ENCODE measurements around the gene NELFE.
A peak's percentile ranks its signal among the peaks of the same experiment; 100 is the strongest.

The NELFE gene

DNA sequence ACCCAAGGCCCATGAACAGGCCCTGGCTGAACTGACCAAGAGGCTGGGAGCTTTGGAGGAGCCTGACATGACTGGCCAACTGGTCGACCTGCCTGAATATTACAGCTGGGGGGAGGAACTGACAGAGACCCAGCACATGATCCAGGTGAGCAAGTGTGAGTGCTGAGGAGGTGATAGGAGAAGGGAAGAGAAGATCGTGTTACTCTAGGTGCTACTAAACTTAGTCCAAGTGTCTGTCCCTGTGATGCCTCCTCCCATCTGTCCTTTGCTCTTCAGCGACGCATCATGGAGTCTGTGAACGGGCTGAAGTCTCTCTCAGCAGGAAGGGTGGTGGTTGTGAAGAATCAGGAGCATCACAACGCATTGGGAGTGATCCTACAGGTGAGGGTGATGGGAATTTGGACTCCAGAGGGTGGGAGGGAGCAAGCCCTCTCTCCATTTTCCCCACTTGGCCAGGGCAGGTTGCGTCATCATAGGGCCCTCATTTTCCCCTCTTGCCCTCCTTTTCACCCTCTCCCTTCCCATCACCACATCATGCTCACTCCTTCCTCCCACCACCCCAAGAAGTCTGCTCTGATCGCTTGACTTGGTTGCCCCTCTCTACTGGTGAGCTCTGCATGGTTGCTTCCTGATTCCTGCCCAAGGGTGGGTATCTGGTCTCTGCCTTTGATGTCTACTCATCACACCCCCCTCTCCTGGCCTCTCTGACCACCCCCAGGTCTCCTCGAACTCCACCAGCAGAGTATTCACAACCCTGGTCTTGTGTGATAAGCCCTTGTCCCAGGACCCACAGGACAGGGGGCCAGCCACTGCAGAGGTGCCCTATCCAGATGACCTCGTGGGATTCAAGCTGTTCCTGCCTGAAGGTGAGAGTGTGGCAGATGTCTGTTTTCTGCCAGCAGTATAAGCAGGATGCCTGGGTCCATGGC, 8.5 kb upstream of the NELFE start:
- TF ChIP-seq, protein P1, sequence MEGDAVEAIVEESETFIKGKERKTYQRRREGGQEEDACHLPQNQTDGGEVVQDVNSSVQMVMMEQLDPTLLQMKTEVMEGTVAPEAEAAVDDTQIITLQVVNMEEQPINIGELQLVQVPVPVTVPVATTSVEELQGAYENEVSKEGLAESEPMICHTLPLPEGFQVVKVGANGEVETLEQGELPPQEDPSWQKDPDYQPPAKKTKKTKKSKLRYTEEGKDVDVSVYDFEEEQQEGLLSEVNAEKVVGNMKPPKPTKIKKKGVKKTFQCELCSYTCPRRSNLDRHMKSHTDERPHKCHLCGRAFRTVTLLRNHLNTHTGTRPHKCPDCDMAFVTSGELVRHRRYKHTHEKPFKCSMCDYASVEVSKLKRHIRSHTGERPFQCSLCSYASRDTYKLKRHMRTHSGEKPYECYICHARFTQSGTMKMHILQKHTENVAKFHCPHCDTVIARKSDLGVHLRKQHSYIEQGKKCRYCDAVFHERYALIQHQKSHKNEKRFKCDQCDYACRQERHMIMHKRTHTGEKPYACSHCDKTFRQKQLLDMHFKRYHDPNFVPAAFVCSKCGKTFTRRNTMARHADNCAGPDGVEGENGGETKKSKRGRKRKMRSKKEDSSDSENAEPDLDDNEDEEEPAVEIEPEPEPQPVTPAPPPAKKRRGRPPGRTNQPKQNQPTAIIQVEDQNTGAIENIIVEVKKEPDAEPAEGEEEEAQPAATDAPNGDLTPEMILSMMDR (IDR thresholded peaks at IDR 0.05; ENCODE audit: control insufficient read depth, extremely low read depth, insufficient read depth), result no peak
- H3K4me3 ChIP-seq (ENCODE audit: low read depth, low read length), result no peak overlapping the region
- no peak for DNase-seq (ENCODE audit: low read depth)

DNA sequence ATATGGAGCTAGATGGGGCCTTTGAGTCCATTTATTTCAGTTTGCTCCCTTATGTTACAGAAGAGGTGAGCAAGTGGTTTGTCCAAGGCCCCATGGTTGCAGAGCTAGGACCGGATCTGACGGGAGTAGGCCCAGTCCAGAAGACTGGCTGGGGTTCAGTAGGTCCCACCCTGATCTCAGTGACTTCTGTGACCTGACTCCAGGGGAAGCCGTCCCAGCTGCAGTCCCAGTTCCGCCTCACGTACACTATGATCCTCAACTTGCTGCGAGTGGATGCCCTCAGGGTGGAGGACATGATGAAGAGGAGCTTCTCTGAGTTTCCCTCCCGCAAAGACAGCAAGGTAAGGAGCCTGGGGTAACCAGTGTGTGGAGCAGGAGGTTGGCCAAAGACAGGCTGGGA, 7.7 kb upstream of the NELFE start:
- TF ChIP-seq, protein P1 (IDR thresholded peaks at IDR 0.05; ENCODE audit: control insufficient read depth, extremely low read depth, insufficient read depth), result no peak
- no peak for DNase-seq (ENCODE audit: low read depth)
- no peak overlapping the region for H3K4me3 ChIP-seq (ENCODE audit: low read depth, low read length)

DNA sequence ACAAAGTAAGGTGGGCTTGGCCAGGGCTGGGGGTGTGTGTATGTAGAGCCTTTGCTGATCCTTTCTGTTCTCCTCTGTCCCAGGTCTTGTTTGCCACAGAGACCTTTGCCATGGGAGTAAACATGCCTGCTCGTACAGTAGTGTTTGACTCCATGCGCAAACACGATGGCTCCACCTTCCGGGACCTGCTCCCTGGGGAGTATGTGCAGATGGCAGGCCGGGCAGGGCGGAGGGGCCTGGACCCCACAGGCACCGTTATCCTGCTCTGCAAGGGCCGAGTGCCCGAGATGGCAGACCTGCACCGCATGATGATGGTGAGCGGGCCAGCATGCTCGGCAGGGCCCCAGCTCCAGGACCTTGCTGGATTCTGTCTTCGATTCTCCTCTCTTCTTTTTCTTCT, 6.9 kb upstream of the NELFE start:
- no peak overlapping the region for H3K4me3 ChIP-seq (ENCODE audit: low read depth, low read length)
- TF ChIP-seq, protein P1 (IDR thresholded peaks at IDR 0.05; ENCODE audit: control insufficient read depth, extremely low read depth, insufficient read depth), result no peak
- DNase-seq (ENCODE audit: low read depth), result no peak

DNA sequence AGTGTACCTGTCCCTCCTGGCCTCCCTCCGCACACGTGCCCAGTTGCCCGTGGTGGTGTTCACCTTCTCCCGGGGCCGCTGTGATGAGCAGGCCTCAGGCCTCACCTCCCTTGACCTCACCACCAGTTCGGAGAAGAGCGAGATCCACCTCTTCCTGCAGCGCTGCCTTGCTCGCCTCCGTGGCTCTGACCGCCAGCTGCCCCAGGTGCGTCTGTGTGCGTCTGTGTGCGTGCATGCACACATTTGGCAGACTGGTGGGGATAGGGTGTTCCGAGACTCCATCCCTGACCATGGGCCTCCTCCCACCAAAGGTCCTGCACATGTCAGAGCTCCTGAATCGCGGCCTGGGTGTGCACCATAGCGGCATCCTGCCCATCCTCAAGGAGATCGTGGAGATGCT, 5.2 kb upstream of the NELFE start:
- TF ChIP-seq, protein P1 (IDR thresholded peaks at IDR 0.05; ENCODE audit: control insufficient read depth, extremely low read depth, insufficient read depth), result no peak
- no peak for DNase-seq (ENCODE audit: low read depth)
- H3K4me3 ChIP-seq (ENCODE audit: low read depth, low read length), result no peak overlapping the region

DNA sequence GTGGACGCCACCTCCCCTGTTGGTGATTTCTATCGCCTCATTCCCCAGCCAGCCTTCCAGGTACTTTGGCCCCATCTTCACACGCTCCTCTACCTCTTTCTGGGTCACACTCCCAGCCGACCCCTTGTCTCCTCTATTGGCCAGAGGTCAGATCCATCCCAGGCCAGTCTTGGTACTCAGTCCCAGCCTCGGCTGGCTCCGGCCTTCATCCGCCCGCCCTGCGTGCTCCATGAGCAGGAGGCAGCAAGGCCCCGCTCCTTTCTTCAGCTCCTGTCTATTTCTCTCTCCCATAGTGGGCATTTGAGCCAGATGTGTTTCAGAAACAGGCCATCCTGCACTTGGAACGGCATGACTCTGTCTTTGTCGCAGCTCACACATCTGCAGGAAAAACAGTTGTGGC, 2.8 kb upstream of the NELFE start:
- no peak overlapping the region for H3K4me3 ChIP-seq (ENCODE audit: low read depth, low read length)
- TF ChIP-seq, protein P1 (IDR thresholded peaks at IDR 0.05; ENCODE audit: control insufficient read depth, extremely low read depth, insufficient read depth), result no peak
- no peak for DNase-seq (ENCODE audit: low read depth)

DNA sequence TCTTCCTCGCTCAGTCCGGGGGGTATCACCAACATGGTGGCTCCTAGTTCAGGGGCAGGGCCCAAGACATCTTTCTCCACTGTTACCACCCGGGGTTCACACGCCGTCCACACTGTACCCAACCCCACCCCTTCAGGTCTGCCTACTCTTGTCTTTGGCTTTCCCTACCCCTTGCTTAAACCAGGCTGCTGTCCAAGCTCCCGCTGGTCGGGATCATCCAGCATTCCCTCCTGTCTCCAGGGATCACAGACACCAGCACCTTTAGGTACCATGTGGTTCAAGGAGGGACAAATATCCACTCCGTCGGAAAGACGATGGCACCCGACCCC, 395 bp downstream of the NELFE start:
- peak overlapping the region; percentile 93 for H3K4me3 ChIP-seq (ENCODE audit: low read depth, low read length)
- DNase-seq (ENCODE audit: low read depth), result no peak
- TF ChIP-seq, protein P1 (IDR thresholded peaks at IDR 0.05; ENCODE audit: control insufficient read depth, extremely low read depth, insufficient read depth), result no peak

DNA sequence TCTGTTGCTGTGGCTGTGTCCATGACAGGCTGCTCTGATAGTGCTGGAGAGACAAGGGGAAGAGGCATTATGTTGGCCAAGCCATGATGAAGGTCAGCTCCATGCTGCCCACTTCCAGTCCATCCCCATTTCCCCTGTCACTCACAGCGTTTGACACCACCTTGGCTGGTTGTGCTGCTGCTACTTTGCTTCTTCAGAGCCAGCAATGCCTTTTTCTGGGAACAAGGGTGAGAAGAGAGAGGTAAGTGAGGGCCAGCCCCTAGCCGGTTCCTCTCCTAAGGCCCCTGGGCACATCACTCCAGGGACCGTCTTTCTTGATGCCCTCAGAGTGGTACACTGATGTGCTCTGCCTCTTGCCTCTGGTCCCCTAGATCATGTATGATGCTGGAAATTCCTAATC, 2.0 kb downstream of the NELFE start:
- H3K4me3 ChIP-seq (ENCODE audit: low read depth, low read length), result no peak overlapping the region
- DNase-seq (ENCODE audit: low read depth), result no peak
- TF ChIP-seq, protein P1 (IDR thresholded peaks at IDR 0.05; ENCODE audit: control insufficient read depth, extremely low read depth, insufficient read depth), result no peak

All from LNCaP clone FGC (cell line).